GM12875 (cell line): Measurements from ENCODE around the gene CLSTN3.

Experiments
- H3K4me3 ChIP-seq: one replicate; pipeline ENCODE4 v1.5.1; 2011; ENCODE audit warnings: low read depth, low read length, control low read depth
- CTCF ChIP-seq: IDR thresholded peaks from 2 replicates; pipeline ENCODE4 v1.5.1; 2011; ENCODE audit warnings: low read depth, mild to moderate bottlenecking, control low read depth, inconsistent platforms, low read length, moderate library complexity, borderline replicate concordance; ENCODE audit not compliant: insufficient read depth

CLSTN3 gene

GRCh38 chr12:7205091-7205490 is 74.9 kb downstream of the CLSTN3 start:
- H3K4me3 ChIP-seq, result no peak overlapping the region
- TF ChIP-seq CTCF, result no peak

GRCh38 chr12:7206691-7207090 is 76.5 kb downstream of the CLSTN3 start:
- no peak overlapping the region for H3K4me3 ChIP-seq
- no peak for TF ChIP-seq CTCF

GRCh38 chr12:7207866-7208625 is 77.9 kb downstream of the CLSTN3 start:
- TF ChIP-seq CTCF, result no peak
- no peak overlapping the region for H3K4me3 ChIP-seq
